Mammary epithelial cell (primary cell): Measurements from ENCODE around the gene MRPL16.

ENCODE experiments used
- CTCF ChIP-seq, 2 donors: IDR thresholded peaks in 1 of 2; conservative IDR thresholded peaks in 1 of 2; 2 replicates each; pipeline ENCODE4 v1.5.1; 2011 to 2012; ENCODE audit warnings: inconsistent platforms in 2 of 2, low read length in 2 of 2, mild to moderate bottlenecking in 2 of 2, control low read depth in 1 of 2, low read depth in 1 of 2; ENCODE audit not compliant: insufficient read depth in 1 of 2; ENCODE audit errors: extremely low read depth in 1 of 2
- EZH2 ChIP-seq: IDR thresholded peaks from 2 replicates; pipeline ENCODE4 v1.6.1; 2012; ENCODE audit warnings: low read length, inconsistent platforms, borderline replicate concordance

DNA sequence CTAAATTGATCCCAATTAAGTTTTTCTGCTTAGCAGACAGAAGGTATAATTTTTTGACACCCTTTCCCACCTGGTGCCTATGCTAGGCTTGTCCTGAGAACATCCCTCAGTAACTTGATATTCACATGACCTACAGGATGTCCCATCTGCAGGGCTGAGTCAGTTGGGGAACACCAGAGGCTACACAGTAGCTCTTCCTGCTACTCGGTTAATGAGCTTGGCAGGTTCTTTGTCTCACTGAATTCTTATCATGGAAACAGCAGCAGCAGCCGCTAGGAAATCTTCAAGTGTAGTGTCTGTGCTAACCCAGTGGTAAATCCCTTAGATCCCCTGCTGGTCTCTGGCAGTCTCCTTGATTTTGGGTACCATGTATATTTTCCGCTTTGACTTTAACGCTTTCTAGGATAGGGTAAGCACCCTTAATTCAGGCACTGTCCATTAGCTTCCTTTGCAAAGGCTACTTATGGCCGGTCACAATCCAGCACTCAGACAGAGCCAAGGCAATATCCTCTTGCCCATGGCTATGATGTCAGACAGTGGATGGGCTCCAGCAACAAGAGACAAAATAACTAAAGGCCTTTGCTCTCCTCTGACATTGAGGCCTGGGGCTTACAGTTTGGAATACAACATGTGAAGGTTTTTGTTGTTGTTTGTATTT is 8.5 kb downstream of the MRPL16 start:
- TF ChIP-seq CTCF (conservative IDR thresholded peaks at IDR 0.05 in 1 of 2, IDR thresholded peaks at IDR 0.05 in 1 of 2; ENCODE audit: extremely low read depth in 1 of 2, insufficient read depth in 1 of 2, low read depth in 1 of 2, low read length in 2 of 2): no peak
- no peak for TF ChIP-seq EZH2
